Astrocyte (in vitro differentiated cells and primary cell): ENCODE measurements around the gene PTPRN2. TPM values are rescaled to one million over a fixed set of nuclear protein-coding genes. Genes with fewer than 3 reads are reported as not detected.

Source experiments
- DNase-seq: peaks from one replicate; pipeline ENCODE4 v3.0.0-alpha.2; 2010; ENCODE audit warnings: low read depth
- FAIRE-seq: peaks from 2 replicates; lab custom pipeline; 2011; peaks lifted over from hg19 to GRCh38; lab: Jason Lieb, UNC
- H2AFZ ChIP-seq: 2 replicates; pipeline ENCODE4 v1.6.0; 2012; ENCODE audit warnings: low read depth, low read length, inconsistent platforms
- H3K27ac ChIP-seq: 2 replicates; pipeline ENCODE4 v1.5.1; 2011; ENCODE audit warnings: low read depth, low read length, inconsistent platforms
- H3K27me3 ChIP-seq: 2 replicates; pipeline ENCODE4 v1.6.0; 2011; ENCODE audit warnings: low read length, inconsistent platforms; ENCODE audit not compliant: insufficient read depth
- H3K36me3 ChIP-seq: 2 replicates; pipeline ENCODE4 v1.5.1; 2011; ENCODE audit warnings: low read length, inconsistent platforms; ENCODE audit not compliant: insufficient read depth
- H3K4me1 ChIP-seq: 2 replicates; pipeline ENCODE4 v1.5.1; 2011; ENCODE audit warnings: low read length, inconsistent platforms; ENCODE audit not compliant: insufficient read depth
- H3K4me2 ChIP-seq: 2 replicates; pipeline ENCODE4 v1.6.0; 2012; ENCODE audit warnings: low read length, inconsistent platforms
- H3K4me3 ChIP-seq: 2 replicates; pipeline ENCODE4 v1.5.1; 2011; ENCODE audit warnings: low read depth, mild to moderate bottlenecking, low read length, inconsistent platforms; ENCODE audit not compliant: insufficient read depth
- H3K79me2 ChIP-seq: 2 replicates; pipeline ENCODE4 v1.6.0; 2012; ENCODE audit warnings: mild to moderate bottlenecking, low read length, inconsistent platforms; ENCODE audit not compliant: insufficient read depth
- H3K9ac ChIP-seq: 2 replicates; pipeline ENCODE4 v1.6.0; 2012; ENCODE audit warnings: mild to moderate bottlenecking, low read length, inconsistent platforms
- H3K9me3 ChIP-seq: 2 replicates; pipeline ENCODE4 v1.5.1; 2012; ENCODE audit warnings: low read depth, mild to moderate bottlenecking, low read length, inconsistent platforms; ENCODE audit not compliant: insufficient read depth
- H4K20me1 ChIP-seq: 2 replicates; pipeline ENCODE4 v1.6.0; 2012; ENCODE audit warnings: low read length, inconsistent platforms; ENCODE audit not compliant: insufficient read depth
- H3K27ac Mint-ChIP-seq: one replicate; pipeline ENCODE4 v1.8.0; 2021; ENCODE audit warnings: mild to moderate bottlenecking, mixed read lengths; ENCODE audit not compliant: unreplicated experiment
- H3K27me3 Mint-ChIP-seq: one replicate; pipeline ENCODE4 v1.8.0; 2021; ENCODE audit warnings: low read depth, mixed read lengths; ENCODE audit not compliant: unreplicated experiment
- H3K36me3 Mint-ChIP-seq: one replicate; pipeline ENCODE4 v1.8.0; 2021; ENCODE audit warnings: low read depth, mixed read lengths; ENCODE audit not compliant: unreplicated experiment
- H3K4me1 Mint-ChIP-seq: one replicate; pipeline ENCODE4 v1.8.0; 2021; ENCODE audit warnings: low read depth, mixed read lengths; ENCODE audit not compliant: unreplicated experiment
- H3K4me3 Mint-ChIP-seq: one replicate; pipeline ENCODE4 v1.8.0; 2021; ENCODE audit warnings: mild to moderate bottlenecking, moderate library complexity, mixed read lengths; ENCODE audit not compliant: unreplicated experiment
- H3K9me3 Mint-ChIP-seq: one replicate; pipeline ENCODE4 v1.8.0; 2021; ENCODE audit warnings: mild to moderate bottlenecking, mixed read lengths; ENCODE audit not compliant: unreplicated experiment
- CTCF ChIP-seq: IDR thresholded peaks from 2 replicates; pipeline ENCODE4 v1.5.1; 2011; ENCODE audit warnings: low read depth, mild to moderate bottlenecking, inconsistent platforms, low read length, moderate library complexity; ENCODE audit not compliant: insufficient read depth
- EZH2 ChIP-seq: IDR thresholded peaks from 2 replicates; pipeline ENCODE4 v1.6.1; 2012; ENCODE audit warnings: mild to moderate bottlenecking, low read length, inconsistent platforms; ENCODE audit not compliant: insufficient read depth
- total RNA-seq: library from RNA; stranded (reverse); gene quantifications from 2 replicates; pipeline ENCODE4 v1.2.1, GENCODE V29; 2021

PTPRN2 gene
- total RNA-seq, 1 donor from 2014 or later = 0.09 TPM

GRCh38 chr7:157817944-157818700 is 769.5 kb downstream of the PTPRN2 start:
- FAIRE-seq (no peak), DNase-seq (no peak)
- no peaks in the 10 kb centered on the region for H3K36me3 Mint-ChIP-seq
- Histone ChIP-seq H3K9me3 (no peaks in the 10 kb centered on the region), H3K4me2 (no peak overlapping the region), H3K36me3 (no peaks in the 10 kb centered on the region), H3K4me3 (no peak overlapping the region), H3K9ac (no peak overlapping the region), H4K20me1 (no peaks in the 10 kb centered on the region), H2AFZ (no peak overlapping the region), H3K4me1 (no peaks in the 10 kb centered on the region), H3K27me3 (no peaks in the 10 kb centered on the region), H3K27ac (no peak overlapping the region), H3K79me2 (no peaks in the 10 kb centered on the region)
- TF ChIP-seq CTCF (no peak), EZH2 (no peak)
- no peaks in the 10 kb centered on the region for H3K27me3 Mint-ChIP-seq
- no peak overlapping the region for H3K27ac Mint-ChIP-seq
- no peak overlapping the region for H3K4me3 Mint-ChIP-seq
- H3K4me1 Mint-ChIP-seq = no peaks in the 10 kb centered on the region
- peaks cover 20% of the 10 kb centered on the region for H3K9me3 Mint-ChIP-seq

GRCh38 chr7:157817433-157817832 is 770.2 kb downstream of the PTPRN2 start:
- Histone ChIP-seq H3K4me2 (no peak overlapping the region), H3K27me3 (no peaks in the 10 kb centered on the region), H4K20me1 (no peaks in the 10 kb centered on the region), H3K9ac (no peak overlapping the region), H3K4me3 (no peak overlapping the region), H3K36me3 (no peaks in the 10 kb centered on the region), H3K27ac (no peak overlapping the region), H3K79me2 (no peaks in the 10 kb centered on the region), H3K4me1 (no peaks in the 10 kb centered on the region), H3K9me3 (no peaks in the 10 kb centered on the region), H2AFZ (no peak overlapping the region)
- Mint-ChIP-seq H3K4me1 (no peaks in the 10 kb centered on the region), H3K9me3 (peaks cover 20% of the 10 kb centered on the region), H3K36me3 (no peaks in the 10 kb centered on the region), H3K27me3 (no peaks in the 10 kb centered on the region), H3K4me3 (no peak overlapping the region), H3K27ac (no peak overlapping the region)
- no peak for FAIRE-seq
- no peak for TF ChIP-seq EZH2
- TF ChIP-seq CTCF = no peak
- DNase-seq = no peak

- FAIRE-seq = no peak
- Histone ChIP-seq H3K9me3 (no peaks in the 10 kb centered on the region), H3K79me2 (no peaks in the 10 kb centered on the region), H3K9ac (no peak overlapping the region), H4K20me1 (no peaks in the 10 kb centered on the region), H3K4me3 (no peak overlapping the region), H2AFZ (no peak overlapping the region), H3K27me3 (no peaks in the 10 kb centered on the region), H3K4me1 (no peaks in the 10 kb centered on the region), H3K4me2 (no peak overlapping the region), H3K27ac (no peak overlapping the region), H3K36me3 (no peaks in the 10 kb centered on the region)
- H3K4me3 Mint-ChIP-seq = no peak overlapping the region
- H3K27ac Mint-ChIP-seq = no peak overlapping the region
- H3K27me3 Mint-ChIP-seq = no peaks in the 10 kb centered on the region
- H3K36me3 Mint-ChIP-seq = no peaks in the 10 kb centered on the region
- no peaks in the 10 kb centered on the region for H3K4me1 Mint-ChIP-seq
- H3K9me3 Mint-ChIP-seq = peaks cover 25% of the 10 kb centered on the region
- no peak for DNase-seq
- TF ChIP-seq EZH2 (no peak), CTCF (no peak)
Observed at GRCh38 chr7:157816526-157817250, 770.9 kb downstream of the PTPRN2 start.
